Mucosa of rectum (tissue), 2 donors: ENCODE data around the gene ZP1.

Source experiments
- H3K27ac ChIP-seq, 2 donors: one replicate each; pipeline ENCODE4 v1.7.0; 2013; ENCODE audit warnings: inconsistent platforms in 2 of 2, low read depth in 2 of 2, low read length in 2 of 2
- H3K27me3 ChIP-seq, 2 donors: one replicate each; pipeline ENCODE4 v1.7.0; 2013; ENCODE audit warnings: low read length in 2 of 2; ENCODE audit not compliant: control insufficient read depth in 2 of 2, insufficient read depth in 2 of 2
- H3K36me3 ChIP-seq, 2 donors: one replicate each; pipeline ENCODE4 v1.7.0; 2013; ENCODE audit warnings: low read length in 2 of 2; ENCODE audit not compliant: control insufficient read depth in 2 of 2, insufficient read depth in 2 of 2
- H3K4me1 ChIP-seq, 2 donors: one replicate each; pipeline ENCODE4 v1.7.0; 2013; ENCODE audit warnings: low read length in 2 of 2, mild to moderate bottlenecking in 1 of 2; ENCODE audit not compliant: control insufficient read depth in 2 of 2, insufficient read depth in 2 of 2
- H3K4me3 ChIP-seq, 2 donors: one replicate each; pipeline ENCODE4 v1.7.0; 2013; ENCODE audit warnings: low read length in 2 of 2
- H3K9ac ChIP-seq, 2 donors: one replicate each; pipeline ENCODE4 v1.7.0; 2013; ENCODE audit warnings: low read length in 2 of 2, low read depth in 1 of 2, mild to moderate bottlenecking in 1 of 2
- H3K9me3 ChIP-seq, 2 donors: one replicate each; pipeline ENCODE4 v1.7.0; 2013; ENCODE audit warnings: low read length in 2 of 2; ENCODE audit not compliant: control insufficient read depth in 2 of 2
- donor health status: healthy.
- donor health status: Normal muscosa, but diverticular disease.

ZP1 gene

DNA sequence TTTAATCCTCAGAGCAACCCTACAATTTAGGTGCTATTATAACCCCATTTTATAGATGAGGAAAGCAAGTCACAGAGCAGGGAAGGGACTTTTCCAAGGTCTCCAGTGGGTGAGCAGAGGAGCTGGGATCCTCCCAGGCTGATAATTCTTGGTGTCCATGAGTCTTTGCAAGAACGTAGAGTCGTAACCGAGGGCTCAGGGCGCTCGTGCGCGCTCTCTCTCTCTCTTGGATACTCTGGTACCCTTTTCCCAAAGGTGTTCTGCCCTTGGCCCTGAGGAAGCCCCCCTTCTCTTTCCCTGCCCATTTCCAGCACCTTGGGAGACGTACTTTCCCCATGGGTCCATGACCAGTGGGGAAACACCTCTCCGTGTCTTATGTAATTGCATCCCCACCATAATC lies 5.2 kb upstream of the ZP1 start:
- Histone ChIP-seq H3K36me3 (no peaks in the 10 kb centered on the region), H3K27me3 (no peaks in the 10 kb centered on the region), H3K4me3 (no peak overlapping the region), H3K9me3 (no peaks in the 10 kb centered on the region), H3K9ac (no peak overlapping the region), H3K4me1 (no peaks in the 10 kb centered on the region), H3K27ac (no peak overlapping the region)

DNA sequence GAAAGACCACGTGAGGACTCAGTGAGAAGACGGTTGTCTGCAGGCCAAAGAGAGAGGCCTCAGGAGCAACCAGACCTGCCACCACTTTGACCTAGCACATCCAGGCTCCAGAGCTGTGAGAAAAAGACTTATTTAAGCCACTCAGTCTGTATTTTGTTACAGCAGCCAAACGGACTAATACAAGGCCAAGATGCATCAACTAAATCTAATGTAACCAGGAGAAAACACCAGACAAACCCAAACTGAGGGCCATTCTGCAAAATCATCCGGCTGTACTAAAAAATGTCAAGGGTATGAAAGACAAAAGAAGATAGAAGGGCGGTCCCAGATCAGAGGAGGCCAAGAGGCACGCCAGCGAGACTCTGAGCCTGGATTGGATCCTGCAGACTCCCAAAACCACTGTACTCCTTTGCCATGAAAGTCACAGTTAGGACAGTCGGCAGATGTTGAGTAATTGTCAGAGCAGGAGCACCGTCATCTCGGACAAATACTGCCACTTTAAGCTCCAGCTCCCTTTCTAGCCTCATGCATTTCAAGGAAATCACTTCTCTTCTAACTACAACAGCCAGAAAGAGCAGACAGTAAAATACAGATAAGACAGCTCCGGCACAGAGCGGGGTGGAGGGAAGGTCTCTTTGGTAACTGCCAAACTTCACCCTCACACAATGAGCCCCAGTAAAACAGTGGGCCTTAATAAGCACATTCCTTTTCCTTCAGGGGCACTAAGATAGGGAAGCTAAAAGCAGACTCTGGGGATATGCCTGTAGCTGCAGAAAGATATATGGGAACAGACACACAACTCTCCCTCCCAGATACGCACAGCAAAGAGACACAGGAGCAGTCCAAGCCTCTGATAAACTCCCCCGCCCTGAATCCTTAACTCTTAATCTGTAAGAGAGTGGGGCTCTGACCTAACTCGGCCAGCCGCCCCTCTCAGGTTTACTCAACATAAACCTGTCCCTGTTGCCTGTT lies 3.5 kb upstream of the ZP1 start:
- Histone ChIP-seq H3K4me3 (no peak overlapping the region), H3K9ac (no peak overlapping the region), H3K4me1 (no peaks in the 10 kb centered on the region), H3K36me3 (no peaks in the 10 kb centered on the region), H3K27me3 (no peaks in the 10 kb centered on the region), H3K27ac (no peak overlapping the region), H3K9me3 (no peaks in the 10 kb centered on the region)

DNA sequence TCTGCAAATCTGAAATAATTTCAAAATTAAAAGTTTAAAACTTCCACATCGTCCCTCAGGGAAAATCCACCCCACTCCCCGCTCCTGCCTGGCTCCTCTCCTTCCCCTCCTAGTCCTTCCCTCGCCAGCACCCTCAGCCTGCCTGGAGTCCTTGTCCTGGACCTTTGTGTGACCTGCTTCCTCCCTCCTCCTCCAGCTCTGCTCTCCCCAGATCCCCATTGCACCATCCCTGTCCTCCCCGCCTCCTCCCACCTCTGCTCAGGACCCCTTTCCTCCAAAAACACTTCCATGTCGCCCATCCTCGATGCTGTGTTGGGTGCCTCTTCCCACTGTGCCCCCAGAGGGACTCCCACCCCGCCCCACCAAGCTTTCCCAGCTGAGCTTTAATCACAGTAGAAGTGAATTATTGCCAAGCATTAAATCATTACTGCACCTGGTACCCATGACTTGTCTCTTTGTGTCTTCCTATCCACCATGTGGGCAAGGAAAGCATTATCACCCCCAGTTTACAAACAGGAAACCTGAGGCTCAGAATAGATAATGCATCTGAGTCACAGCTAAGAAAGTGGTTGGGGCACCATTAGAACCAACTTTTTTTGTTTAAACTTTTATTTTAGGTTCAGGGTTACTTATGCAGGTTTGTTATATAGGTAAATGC lies 2.4 kb upstream of the ZP1 start:
- Histone ChIP-seq H3K36me3 (no peaks in the 10 kb centered on the region), H3K9me3 (no peaks in the 10 kb centered on the region), H3K4me3 (no peak overlapping the region), H3K9ac (no peak overlapping the region), H3K4me1 (no peaks in the 10 kb centered on the region), H3K27me3 (no peaks in the 10 kb centered on the region), H3K27ac (no peak overlapping the region)

DNA sequence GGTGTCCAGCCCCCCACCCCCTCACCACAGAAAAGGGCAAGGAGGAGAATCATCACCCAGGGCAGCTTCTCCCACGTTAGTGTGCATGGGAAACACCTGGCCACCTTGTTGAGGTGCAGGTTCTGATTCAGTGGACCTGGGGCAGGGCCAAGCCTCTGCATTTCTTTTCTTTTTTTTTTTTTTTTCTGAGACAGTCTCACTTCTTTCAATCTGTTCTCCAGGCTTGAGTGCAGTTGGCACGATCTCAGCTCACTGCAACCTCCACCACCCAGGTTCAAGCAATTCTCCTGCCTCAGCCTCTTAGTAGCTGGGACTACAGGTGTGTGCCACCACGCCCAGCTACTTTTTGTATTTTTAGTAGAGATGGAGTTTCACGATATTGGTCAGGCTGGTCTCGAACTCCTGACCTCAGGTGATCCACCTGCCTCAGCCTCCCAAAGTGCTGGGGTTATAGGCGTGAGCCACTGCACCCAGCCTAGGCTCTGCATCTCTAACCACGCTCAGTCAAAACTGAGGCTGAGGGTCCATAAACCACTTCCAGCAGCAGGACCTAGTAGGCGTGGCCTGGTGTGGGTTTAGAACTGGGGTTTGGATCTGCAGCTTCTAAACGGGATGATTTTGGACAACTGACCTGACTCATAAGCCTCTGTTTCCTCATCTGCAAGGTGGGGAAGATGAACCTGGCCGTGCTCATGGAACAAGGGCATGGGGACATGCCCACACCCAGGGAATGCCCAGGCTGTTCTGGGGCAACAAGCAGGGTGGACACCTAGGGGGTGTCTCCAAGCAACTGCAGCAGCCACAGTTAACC lies 734 bp downstream of the ZP1 start:
- Histone ChIP-seq H3K4me3 (no peak overlapping the region), H3K9ac (no peak overlapping the region), H3K27me3 (no peaks in the 10 kb centered on the region), H3K9me3 (no peaks in the 10 kb centered on the region), H3K36me3 (no peaks in the 10 kb centered on the region), H3K27ac (no peak overlapping the region), H3K4me1 (peaks cover 7 to 11% of the 10 kb centered on the region in 2 donors)

DNA sequence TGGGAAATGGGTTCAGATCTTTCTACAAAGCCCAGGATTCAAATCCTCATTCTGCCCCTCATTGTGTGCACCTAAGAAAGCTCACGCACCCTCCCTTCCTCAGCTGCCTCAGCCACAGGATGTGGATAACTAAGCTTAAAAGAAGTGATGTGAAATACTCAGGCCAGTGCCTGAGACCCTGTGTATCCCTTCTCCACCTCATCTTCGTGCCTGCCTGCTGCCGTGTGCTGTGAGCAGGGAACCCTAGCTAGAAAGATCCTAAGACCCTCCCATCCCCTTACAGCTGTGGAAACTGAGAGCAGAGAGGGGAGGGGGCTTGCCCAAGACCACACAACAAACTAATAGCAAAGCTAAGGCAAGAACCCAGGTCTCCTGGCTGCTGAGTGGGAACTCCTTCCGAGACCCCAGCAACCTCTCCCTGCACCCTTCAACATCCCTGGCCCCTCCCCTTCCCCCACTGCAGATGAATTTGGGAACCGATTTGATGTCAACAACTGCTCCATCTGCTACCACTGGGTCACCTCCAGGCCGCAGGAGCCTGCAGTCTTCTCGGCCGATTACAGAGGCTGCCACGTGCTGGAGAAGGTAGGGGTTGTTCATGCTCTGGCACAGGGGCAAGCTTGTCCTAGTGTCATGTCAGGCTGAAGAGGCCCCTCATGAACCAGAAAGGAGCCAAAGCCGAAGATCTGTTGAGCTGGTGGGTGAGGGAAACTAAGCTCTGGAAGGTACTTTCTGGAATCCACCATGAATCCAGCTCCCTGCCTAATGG lies 1.5 kb downstream of the ZP1 start:
- Histone ChIP-seq H3K9ac (no peak overlapping the region), H3K4me1 (peaks cover 7 to 11% of the 10 kb centered on the region in 2 donors), H3K27ac (no peak overlapping the region), H3K27me3 (no peaks in the 10 kb centered on the region), H3K36me3 (no peaks in the 10 kb centered on the region), H3K4me3 (no peak overlapping the region), H3K9me3 (no peaks in the 10 kb centered on the region)

DNA sequence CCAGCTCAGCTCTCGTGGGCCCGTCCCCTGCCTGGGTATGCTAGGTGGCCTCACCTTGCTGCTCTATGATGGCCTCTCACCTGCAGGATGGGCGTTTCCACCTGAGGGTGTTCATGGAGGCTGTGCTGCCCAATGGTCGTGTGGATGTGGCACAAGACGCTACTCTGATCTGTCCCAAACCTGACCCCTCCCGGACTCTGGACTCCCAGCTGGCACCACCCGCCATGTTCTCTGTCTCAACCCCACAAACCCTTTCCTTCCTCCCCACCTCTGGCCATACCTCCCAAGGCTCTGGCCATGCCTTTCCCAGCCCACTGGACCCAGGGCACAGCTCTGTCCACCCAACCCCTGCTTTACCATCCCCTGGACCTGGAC lies 2.1 kb downstream of the ZP1 start:
- Histone ChIP-seq H3K4me3 (no peak overlapping the region), H3K9me3 (no peaks in the 10 kb centered on the region), H3K27me3 (no peaks in the 10 kb centered on the region), H3K27ac (no peak overlapping the region), H3K4me1 (peaks cover 7 to 11% of the 10 kb centered on the region in 2 donors), H3K9ac (no peak overlapping the region), H3K36me3 (no peaks in the 10 kb centered on the region)

DNA sequence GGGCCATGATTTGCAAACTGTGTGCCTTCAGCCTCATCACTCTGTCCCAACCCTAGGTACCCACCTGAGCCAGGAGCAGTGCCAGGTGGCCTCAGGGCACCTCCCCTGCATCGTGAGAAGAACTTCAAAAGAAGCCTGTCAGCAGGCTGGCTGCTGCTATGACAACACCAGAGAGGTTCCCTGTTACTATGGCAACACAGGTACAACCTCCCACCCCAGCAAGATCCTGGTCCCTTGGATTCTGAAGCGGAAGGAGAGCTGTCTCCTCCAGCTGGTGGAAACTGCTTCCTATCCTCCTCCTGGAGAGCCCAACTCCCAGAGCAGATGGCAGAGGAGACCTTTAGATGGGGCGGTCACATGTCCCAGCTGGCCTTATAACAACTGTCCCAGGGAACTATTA lies 2.9 kb downstream of the ZP1 start:
- no peaks in the 10 kb centered on the region for H3K27me3 ChIP-seq
- no peak overlapping the region for H3K27ac ChIP-seq
- peaks cover 7 to 12% of the 10 kb centered on the region in 2 donors for H3K4me1 ChIP-seq
- no peaks in the 10 kb centered on the region for H3K9me3 ChIP-seq
- H3K9ac ChIP-seq = no peak overlapping the region
- no peak overlapping the region for H3K4me3 ChIP-seq
- H3K36me3 ChIP-seq = no peaks in the 10 kb centered on the region

DNA sequence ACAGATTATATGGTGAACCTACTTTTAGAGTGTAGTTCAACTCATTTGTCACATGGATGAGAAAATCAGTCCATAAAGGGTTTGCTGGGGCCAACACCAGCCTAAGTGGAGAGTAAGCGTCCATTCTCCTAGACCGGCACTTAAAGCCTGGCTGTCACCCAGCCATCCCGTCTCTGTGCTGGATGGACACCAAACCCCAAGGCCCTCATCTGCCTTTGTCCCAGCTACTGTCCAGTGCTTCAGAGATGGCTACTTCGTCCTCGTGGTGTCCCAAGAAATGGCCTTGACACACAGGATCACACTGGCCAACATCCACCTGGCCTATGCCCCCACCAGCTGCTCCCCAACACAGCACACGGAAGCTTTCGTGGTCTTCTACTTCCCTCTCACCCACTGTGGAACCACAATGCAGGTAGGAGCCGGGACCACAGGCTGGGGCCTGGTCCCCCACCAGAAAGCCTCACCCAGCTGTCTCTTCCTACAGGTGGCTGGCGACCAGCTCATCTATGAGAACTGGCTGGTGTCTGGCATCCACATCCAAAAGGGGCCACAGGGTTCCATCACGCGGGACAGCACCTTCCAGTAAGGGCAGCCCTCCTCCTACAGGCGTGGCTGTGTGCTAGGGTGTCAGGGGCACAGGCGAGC lies 3.5 kb downstream of the ZP1 start:
- no peak overlapping the region for H3K9ac ChIP-seq
- H3K4me3 ChIP-seq = no peak overlapping the region
- no peaks in the 10 kb centered on the region for H3K36me3 ChIP-seq
- peak overlapping the region; percentile 11 to 19 for H3K27ac ChIP-seq
- H3K9me3 ChIP-seq = no peaks in the 10 kb centered on the region
- no peaks in the 10 kb centered on the region for H3K27me3 ChIP-seq
- peaks cover 7 to 15% of the 10 kb centered on the region in 2 donors for H3K4me1 ChIP-seq

DNA sequence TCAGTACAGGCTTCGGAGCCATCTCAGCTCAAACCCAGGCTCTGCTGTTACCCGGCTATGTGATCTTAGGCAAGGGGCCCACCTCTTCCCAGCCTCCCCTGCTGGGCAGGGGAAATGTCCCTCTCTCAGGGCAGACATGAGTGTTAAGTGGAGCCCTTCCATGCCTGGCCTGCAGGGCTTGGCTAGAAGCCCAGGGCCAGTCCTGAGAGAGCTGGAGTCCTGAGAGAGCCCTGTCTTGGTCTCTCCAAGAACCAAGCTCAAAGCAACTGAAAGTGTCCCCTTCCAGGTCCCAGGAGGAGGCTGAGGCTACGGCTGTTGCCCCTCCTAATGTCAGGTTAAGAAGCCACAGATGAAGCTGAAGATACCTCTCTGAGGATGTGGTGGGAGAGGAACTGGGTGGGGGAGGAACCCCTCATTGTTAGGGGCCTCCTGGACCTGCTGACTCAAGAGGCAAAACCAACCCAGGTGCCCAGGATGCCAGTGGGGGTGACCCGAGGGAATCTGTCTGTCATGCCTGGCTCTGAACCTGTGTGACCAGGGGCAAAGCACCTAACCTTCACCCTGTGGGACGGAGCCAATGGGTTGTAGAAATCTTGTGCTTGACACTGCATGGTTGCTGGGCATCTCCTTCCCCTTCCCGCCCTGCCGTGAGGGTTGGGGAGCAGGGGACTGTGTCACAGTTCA lies 4.2 kb downstream of the ZP1 start:
- no peaks in the 10 kb centered on the region for H3K27me3 ChIP-seq
- H3K9me3 ChIP-seq = no peaks in the 10 kb centered on the region
- H3K4me3 ChIP-seq = no peak overlapping the region
- H3K36me3 ChIP-seq = no peaks in the 10 kb centered on the region
- peaks cover 7 to 15% of the 10 kb centered on the region in 2 donors for H3K4me1 ChIP-seq
- H3K9ac ChIP-seq = no peak overlapping the region
- H3K27ac ChIP-seq = peak overlapping the region; percentile 17 to 19
